ENCODE measurements around the gene ZHX3. TPM values are rescaled to one million over a fixed set of nuclear protein-coding genes. Genes with fewer than 3 reads are reported as not detected.

Gene ZHX3
- total and polyA plus RNA-seq, 2 of the 13 experiments (the other 11 are each of a cell fraction or from before 2014, with no cell fraction given): 8.4 to 11.7 TPM

- TF ChIP-seq GATA4 (IDR thresholded peaks at IDR 0.05; ENCODE audit: borderline replicate concordance, low read depth) (0 out of 2 replicates have a peak, but pooled peaks have one; percentile 18), NR3C1 (CRISPR knock-in tag; IDR thresholded peaks at IDR 0.05) (0 out of 2 replicates have a peak, but pooled peaks have one; percentile 53), STAT5B (CRISPR knock-in tag; IDR thresholded peaks at IDR 0.05) (no peak), YEATS4 (CRISPR knock-in tag; IDR thresholded peaks at IDR 0.05; ENCODE audit: borderline replicate concordance) (peak; percentile 33; the same call in 1 of the 2 replicates), MLX (CRISPR knock-in tag; IDR thresholded peaks at IDR 0.05) (no peak), HOXA5 (CRISPR knock-in tag; IDR thresholded peaks at IDR 0.05) (peak; percentile 50; the same call in 1 of the 2 replicates), ZNF597 (CRISPR knock-in tag; IDR thresholded peaks at IDR 0.05) (0 out of 2 replicates have a peak, but pooled peaks have one; percentile 79), ZMYM3 (CRISPR knock-in tag; IDR thresholded peaks at IDR 0.05) (0 out of 2 replicates have a peak, but pooled peaks have one; percentile 19), TEAD2 (CRISPR knock-in tag; IDR thresholded peaks at IDR 0.05) (0 out of 2 replicates have a peak, but pooled peaks have one; percentile 16), MTERF4 (CRISPR knock-in tag; IDR thresholded peaks at IDR 0.05) (no peak), ZBTB7B (CRISPR knock-in tag; IDR thresholded peaks at IDR 0.05) (peak; percentile 91), MED1 (CRISPR knock-in tag; IDR thresholded peaks at IDR 0.05) (peak; percentile 57; the same call in 1 of the 2 replicates), ELF1 (CRISPR knock-in tag; IDR thresholded peaks at IDR 0.05) (peak; percentile 28; the same call in 1 of the 2 replicates), CC2D1A (CRISPR knock-in tag; IDR thresholded peaks at IDR 0.05) (no peak), ZSCAN5A (CRISPR knock-in tag; IDR thresholded peaks at IDR 0.05; ENCODE audit: borderline replicate concordance) (0 out of 2 replicates have a peak, but pooled peaks have one; percentile 55), ZNF687 (CRISPR knock-in tag; IDR thresholded peaks at IDR 0.05) (peak; percentile 83), ZC3H4 (CRISPR knock-in tag; IDR thresholded peaks at IDR 0.05; ENCODE audit: borderline replicate concordance) (no peak), SNAPC5 (CRISPR knock-in tag; IDR thresholded peaks at IDR 0.05; ENCODE audit: borderline replicate concordance) (no peak), ZNF44 (CRISPR knock-in tag; IDR thresholded peaks at IDR 0.05) (peak; percentile 86; the same call in 1 of the 2 replicates)
Measured at GRCh38 chr20:41137614-41138474, 179.7 kb downstream of the ZHX3 start (continued).
